Fibroblast of gingiva (primary cell): ENCODE results near the gene FOXB2.
"Not testable (repeated sequence)": the region's sequence is repeated elsewhere in the genome, so short reads cannot be mapped to it uniquely, and the experiment has no call there.

Experiments used
- DNase-seq: peaks from one replicate; pipeline ENCODE4 v3.0.0-alpha.2; 2011; ENCODE audit warnings: low read depth

The FOXB2 gene

DNA sequence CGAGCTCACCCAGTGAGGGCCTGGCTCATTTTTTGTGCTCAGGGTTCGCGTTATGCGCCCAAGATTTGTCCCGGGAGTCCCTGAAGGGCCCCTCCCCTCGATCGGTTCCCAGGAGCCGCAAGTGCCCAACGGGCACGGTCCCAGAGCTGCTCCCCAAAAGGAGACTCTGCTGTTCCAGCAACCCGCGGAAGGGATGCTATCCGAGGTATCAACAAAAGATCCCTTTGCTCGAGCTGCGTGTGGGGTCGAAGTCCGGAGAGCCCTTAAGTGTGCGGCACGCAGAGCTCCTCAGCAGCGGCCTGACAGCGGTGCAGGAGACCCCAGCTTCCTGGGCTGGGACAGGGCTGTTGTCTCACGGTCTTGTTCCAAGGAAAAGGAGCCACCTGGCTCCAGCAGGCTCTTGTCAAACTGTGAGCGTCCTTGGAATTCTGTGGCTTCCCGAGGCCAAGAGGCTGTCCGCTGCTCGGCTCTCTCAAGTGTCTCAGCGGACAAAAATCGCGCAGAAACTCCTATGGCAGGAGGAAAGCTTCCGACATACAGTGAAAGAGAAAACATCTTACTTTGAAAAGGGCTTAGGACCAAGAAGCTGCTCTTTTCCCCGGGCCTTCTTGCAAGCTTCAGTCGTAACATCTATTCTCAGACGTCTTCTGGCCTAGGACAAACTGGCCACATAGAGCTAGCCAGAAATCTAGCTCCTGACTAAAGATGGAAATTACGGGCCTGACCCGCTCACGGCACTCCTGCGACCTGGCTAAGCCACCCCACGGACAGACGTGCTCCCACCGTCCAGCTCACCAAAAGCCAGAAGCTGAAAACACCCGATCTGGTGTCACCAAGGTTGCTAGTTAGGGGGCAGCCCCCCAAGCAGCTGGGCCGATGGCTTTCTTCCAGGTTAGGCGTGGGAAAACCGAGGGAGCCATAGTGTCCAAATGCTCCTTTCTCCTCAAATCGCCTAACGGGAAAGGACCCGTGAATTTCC is 2.6 kb upstream of the FOXB2 start:
- DNase-seq, result no peak

DNA sequence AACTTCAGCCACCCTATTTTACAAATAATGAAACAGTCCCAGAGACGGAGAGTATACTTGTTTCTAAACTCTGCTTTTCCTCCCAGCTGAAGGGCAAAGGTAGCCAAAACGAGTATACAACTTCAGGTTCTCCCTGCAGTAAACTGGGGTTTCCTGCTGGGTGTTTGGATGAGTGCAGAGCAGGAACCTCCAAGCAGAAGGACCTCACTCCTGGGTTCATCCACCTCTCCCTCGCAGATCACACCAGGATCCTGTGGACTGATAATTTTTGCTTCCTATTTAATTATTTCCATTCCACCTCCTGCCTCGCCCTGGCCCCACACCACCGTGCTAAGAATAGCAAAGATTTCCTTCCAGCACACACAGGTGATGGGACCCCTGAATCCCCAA is 2.0 kb upstream of the FOXB2 start:
- no peak for DNase-seq

DNA sequence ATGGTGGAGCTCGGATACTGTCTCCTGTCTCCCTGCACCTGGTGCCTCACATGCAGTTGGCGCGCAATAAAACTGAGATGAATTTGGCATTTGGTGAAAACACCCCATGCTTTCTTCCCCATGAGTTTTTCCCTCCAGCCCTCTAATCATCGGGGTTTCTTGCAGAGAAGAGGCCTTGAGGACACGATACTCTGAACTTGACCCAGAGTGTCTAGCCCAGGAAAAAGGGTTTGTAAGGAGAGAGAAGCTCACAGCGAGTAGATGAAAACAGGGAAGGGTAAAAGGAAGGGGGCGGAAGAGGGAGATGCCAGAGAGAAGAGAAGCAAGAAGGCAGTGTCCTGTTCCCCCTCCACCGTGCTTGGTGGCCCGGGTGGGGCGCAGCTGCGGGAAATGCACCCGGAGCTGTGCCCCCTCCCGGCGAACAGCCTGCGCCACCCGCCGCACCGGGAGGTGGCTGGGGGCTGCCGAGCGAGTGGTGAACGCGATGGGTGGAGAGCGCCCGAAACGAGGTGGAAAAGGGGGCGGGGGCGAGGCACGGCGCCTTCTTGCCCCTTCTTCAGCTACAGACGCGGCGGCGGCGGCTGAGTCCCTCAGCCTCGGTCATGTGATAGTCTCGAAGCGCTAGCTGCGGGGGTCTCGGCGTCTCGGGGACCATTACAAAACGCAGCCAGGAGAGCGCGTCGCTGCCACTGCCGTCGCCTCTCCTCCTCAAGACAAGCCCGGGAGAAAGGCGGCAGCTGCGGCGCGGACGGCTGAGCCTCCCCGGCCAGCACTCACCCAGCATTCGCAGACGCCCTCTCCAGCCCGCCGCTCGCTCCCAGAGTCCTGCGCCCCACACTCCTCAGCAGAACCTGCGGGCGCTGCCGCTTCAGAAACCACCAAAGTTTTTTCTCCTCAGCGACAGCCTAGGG is 1.1 kb upstream of the FOXB2 start:
- no peak for DNase-seq

DNA sequence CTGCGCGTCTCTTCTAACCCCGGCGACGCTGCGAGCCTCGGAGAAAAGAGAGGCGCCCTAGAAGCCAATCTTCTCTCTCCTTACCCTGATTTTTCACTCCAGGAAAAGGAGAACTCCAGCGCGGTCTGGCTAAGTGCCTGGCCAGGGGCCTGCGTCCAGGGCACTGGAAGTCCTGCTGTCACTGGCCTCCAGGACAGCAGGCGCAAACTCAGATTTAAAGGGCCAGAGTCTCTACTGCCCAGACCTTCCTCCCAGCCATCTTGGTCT is 553 bp upstream of the FOXB2 start:
- DNase-seq, result no peak

DNA sequence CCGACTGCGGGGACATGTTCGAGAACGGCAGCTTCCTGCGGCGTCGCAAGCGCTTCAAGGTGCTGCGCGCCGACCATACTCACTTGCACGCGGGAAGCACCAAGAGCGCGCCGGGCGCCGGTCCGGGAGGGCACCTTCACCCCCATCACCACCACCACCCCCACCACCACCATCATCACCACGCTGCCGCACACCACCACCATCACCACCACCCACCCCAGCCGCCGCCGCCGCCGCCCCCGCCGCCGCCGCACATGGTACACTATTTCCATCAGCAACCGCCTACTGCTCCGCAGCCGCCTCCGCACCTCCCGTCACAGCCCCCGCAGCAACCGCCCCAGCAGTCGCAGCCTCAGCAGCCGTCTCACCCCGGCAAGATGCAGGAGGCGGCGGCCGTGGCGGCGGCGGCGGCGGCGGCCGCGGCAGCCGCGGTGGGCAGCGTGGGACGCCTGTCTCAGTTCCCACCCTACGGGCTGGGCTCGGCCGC is 514 bp downstream of the FOXB2 start:
- DNase-seq, result no peak

DNA sequence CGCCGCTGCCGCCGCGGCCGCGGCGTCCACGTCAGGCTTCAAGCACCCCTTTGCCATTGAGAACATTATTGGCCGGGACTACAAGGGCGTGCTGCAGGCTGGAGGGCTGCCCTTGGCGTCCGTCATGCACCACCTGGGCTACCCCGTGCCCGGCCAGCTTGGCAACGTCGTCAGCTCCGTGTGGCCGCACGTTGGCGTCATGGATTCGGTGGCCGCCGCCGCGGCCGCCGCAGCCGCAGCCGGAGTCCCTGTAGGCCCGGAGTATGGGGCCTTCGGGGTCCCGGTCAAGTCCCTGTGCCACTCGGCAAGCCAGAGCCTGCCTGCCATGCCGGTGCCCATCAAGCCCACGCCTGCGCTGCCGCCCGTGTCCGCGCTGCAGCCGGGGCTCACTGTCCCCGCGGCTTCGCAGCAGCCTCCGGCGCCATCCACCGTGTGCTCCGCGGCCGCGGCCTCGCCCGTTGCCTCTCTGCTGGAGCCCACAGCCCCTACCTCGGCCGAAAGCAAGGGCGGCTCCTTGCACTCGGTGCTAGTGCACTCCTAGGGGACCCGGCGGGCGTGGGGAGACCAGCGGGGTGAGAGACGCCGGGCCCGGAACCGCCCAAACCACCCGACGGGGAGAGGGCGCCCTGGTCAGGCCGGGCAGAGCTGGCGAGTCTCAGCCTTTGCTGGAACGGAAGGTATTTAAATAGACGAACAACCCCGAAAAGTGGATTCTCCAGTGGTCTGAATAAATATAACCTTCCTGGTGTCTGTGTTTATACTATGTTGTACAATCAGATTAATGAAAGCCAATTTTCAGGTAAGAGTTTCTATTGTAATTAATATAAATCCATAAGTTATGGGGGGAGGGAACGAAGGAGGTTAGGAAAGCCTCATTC is 1.2 kb downstream of the FOXB2 start:
- no peak for DNase-seq

DNA sequence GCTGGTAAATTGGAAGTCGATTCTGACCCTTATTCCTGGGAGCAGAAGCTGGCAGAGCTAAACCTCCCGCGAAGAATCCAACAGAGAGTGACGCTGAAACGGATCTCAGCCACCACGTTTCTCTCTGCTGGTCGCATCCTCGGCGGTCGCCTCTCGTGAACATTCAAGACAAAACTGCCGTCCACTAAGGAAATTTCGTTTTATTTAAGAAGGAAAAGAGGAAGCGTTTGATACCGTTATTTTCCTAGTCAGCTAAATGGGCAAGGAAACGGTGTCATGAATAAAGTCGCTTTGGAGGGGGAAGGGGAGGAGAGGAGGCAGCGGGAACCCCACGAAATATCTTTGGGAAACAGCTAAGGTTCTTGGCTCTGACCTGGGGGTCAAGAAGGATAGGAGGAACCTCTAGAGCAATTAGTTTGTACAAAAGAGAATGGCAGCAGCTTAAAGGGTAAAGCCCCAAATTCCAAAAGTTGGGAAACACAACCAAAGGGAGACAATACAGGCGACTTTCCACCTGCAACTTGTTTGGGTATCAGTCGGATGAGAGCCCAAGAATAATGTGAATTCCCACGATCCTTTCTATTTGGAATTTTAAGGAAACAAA is 1.9 kb downstream of the FOXB2 start:
- no peak for DNase-seq

DNA sequence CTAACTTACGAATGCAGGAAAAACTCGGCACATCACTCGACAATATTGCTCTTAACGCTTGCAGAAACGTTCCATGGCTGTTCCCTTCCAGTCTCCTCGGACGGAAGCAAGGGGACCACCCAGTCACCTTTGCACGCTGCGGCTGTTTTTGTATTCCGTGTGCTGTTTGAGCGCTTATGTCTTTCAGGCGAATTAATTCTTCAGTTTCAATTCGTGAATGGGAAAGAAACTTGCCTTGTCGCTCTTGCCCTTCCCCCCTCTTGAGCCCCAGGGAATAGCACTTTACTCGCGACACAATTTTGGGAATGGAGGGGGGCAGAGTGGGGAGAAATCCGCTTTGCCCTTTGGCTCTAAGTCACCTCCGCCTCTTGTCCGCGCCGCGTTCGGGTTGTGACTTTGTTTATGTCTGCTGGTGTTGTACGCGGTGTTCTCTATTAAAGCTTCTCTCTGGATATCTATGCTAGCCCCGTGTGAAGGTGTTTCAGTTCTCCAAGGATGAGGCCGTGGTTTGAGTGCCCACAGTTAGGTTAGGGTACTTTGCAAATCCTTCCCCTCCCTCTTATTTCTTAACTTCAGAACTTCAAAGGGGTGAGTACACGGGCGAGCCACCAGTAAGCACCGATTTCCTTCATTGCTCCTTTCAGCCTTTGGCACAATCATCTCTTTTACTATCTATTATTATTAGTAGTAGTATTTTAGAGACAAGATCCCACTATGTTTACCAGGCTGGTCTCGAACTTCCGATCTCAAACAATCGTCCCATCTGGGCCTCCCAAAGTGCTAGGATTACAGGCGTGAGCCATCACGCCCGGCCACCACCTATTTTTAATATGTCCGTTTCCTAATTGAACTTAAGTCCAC is 2.7 kb downstream of the FOXB2 start:
- no peak for DNase-seq

DNA sequence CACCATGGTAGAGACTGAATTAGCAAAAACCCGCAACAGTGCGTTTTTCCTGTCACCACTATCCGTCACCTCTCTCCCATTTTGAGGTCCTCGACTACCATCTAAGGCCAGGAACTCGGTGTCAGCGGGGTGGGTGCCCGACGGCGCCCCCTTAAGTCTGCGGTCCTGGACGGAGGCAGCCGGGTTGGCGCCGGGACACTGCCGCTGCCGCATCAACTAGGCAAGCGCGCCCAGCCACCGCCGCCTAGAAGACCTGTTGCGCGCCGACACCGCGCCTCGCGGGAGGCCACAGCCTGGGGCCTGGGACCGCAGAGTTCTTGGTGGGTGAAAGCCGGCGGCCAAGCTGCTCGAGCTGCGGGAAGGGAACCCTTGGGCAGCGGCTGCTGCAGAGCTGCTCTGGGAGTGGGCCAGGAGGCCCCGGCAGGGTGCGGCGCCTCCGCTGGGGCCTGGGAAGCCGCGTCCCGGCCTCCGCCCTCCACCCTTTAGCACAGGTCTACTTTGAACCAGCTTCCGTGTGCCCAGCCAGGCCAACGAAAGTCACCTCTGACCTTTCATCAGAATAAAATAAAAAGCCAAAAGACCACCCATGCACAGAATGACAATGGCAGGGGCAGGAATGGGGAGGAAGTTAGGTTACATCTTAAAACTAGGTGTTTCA is 3.5 kb downstream of the FOXB2 start:
- DNase-seq, result no peak

DNA sequence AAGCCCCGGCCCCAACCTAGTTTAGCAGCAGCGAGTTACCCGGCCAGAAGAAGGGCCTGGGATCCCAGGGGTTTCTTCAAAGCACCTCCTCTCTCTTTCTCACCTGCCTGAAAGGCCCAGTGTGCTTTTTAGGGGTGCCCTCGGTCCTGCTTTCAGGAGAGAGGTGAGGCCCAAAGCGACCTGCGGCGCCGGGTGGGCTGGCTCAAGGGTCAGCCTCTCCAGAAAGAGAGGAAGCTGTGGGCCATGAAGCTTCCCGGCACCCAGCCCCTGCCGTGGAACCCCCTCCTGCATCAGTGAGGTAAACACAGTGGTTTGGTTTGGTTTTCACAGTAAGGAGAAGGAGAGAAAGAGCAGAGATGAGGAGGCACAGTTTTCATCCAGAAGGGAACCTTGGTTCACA is 4.3 kb downstream of the FOXB2 start:
- DNase-seq, result no peak

DNA sequence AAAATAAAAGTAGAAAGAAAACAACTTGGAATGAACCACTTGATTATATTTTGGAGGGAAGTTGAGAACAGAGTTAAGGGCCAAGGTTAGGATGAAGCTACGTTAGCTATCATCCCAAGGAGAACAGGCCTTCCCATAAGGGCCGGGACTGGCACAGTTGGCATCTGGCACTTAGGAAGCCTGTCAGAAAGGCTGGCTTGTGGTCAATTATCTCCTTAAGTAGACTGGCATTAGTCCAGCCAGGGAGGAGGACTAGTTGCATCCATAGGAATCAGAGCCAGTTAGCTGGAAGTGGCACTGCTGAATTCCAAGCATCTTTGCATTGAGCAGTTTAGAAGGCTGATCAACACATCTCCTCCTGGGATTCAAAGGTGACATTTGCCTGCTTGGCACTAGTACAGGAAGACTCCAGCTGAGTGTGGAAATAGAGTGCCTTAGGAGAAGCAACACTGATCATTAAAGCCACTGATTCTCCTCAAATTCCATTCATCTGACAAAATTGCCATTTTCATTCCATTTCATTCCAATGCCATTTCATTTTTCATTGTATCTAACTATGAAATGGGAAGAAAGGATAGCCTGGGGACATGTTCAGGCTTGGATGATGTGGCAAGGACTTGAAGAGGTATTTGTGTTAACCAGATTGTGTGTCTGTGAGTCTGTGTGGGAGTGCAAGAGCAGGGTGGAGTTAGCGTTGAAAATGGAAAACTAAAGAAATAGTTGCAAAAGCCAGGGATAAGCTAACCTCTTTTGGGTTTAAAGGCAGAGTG is 5.5 kb downstream of the FOXB2 start:
- DNase-seq, result no peak

DNA sequence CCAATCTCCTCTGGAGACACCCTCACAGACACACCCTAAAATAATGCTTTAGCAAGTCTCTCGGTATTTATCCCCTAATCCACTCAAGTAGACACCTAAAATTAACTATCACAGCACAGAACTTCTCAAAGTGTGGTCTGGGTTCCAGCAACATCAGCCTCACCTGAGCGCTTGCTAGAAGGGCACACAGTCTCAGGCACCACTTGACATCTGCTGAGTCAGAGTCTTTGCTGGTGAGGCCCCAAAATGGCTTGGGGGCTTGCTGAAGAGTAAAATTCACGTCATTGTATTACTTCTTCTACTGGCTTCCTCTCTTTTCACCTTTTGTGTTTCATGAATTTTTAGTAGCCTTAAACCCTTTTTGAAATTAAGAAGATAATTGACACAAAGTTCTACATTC is 9.0 kb downstream of the FOXB2 start:
- no peak for DNase-seq

DNA sequence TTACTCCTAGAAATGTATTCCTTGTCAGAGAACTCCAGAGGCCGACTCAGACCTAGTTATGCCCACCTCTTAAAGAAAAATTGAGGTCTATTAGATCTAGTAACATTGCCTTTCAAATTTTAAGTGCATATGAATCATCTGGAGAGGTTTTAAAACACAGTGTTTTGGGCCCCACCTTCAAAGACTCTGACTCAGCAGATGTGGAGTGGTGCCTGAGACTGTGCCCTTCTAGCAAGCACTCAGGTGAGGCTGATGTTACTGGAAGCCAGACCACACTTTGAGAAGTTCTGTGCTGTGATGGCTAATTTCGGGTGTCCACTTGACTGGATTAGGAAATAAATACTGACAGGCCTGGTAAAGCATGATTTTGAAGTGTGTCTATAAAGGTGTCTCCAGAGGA is 10.6 kb downstream of the FOXB2 start:
- no peak for DNase-seq

DNA sequence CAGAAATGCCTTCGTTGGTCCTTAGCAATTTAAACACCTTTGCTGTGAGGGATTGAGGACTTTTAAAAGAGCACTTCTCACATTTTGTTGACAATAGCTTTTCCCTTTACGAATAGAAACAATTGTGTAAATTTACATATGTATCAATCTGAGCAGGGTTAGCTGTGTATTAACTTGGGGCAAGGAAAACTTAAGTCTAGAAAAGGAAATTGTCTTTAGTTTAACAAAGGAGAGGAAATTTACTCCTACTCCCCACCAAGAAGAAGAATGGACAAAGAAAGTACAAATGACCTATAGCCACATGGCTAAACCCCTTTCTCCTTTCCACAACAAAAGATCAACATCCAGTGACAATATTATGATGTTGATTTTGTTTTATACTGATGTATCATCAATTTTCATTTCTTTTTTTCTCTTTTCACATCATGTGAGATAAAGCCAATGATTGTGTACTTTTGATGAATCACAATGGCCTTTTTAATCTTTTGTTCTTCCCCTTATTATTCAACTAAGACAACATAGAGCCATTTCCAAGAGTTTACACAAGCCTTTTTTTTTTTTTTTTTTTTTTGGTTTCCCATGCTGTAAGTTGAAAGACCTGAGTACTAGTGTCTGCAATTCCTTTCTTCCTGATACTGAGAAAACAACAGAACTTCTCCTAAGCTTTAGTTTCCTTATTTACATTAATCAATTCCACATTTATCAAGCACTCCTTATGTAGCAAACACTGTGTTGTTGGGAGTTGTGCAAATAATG is 19.0 kb downstream of the FOXB2 start:
- no peak for DNase-seq

DNA sequence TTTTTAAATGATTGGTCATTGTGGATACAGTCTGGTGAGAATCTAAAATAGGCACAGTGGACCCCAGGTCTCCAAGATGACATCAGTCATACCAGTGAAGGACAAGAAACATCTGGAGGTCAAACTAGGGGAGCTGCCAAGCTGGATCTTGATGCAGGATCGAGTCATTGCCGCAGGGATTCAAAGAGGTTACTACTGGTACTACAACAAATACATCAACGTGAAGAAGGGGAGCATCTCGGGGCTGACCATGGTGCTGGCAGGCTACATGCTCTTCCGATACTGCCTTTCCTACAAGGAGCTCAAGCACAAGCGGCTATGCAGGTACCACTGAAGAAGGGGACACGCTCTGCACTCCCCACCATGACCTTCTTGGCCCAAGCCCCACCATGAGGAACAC is 20.9 kb downstream of the FOXB2 start:
- DNase-seq, result no peak

DNA sequence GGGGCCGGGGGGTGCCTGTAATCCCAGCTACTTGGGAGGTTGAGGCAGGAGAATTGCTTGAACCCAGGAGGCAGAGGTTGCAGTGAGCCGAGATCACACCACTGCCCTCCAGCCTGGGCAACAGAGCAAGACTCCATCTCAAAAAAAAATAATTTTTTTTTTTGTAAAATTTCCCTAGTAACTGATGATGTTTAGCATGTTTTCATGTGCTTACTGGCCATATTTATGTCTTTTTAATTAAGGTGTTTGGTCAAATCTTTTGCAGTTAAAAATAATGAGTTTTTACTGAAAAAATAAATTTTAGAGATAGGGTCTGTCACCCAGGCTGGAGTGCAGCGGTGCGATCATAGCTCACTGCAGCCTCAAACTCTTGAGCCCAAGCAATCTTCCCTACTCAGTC is 24.3 kb downstream of the FOXB2 start:
- not testable (repeated sequence) for DNase-seq

DNA sequence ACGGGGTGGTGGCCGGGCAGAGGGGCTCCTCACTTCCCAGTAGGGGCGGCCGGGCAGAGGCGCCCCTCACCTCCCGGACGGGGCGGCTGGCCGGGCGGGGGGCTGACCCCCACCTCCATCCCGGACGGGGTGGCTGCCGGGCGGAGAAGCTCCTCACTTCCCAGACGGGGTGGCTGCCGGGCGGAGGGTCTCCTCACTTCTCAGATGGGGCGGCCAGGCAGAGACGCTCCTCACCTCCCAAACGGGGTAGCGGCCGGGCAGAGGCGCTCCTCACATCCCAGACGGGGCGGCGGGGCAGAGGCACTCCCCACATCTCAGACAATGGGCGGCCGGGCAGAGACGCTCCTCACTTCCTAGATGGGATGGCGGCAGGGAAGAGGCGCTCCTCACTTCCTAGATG is 41.2 kb downstream of the FOXB2 start:
- DNase-seq, result not testable (repeated sequence)

DNA sequence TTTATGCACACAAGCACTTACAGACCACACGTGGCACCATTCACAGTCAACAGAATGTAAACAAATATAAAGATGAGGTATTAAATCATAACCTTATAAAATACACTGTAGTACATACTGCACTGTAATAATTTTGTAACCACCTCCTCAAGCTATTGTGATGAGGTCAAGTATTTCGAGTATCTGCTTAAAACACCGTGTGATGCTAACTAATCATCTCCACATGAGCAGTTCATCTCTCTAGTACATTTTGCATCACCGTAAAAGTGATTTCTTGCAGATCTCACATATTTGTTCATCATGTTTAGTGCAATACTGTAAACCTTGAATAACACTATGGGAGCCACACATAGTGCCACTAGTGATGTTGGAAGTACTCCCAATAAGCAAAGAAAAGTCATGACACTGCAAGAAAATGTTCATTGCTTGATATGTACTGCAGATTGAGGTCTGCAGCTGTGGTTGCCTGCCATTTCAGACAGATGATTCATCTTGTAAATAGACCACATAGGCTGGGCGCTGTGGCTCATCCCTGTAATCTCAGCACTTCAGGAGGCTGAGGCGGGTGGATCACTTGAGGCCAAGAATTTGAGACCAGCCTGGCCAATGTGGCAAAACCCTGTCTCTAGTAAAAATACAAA is 44.3 kb downstream of the FOXB2 start:
- DNase-seq, result peak; percentile 46
